ENCODE measurements around the gene AFTPH.

GRCh38 chr2:64586883-64587481, 62.9 kb downstream of the AFTPH start:
- TF ChIP-seq POLR2A (IDR thresholded peaks at IDR 0.05) (no peak), CTCF (IDR thresholded peaks at IDR 0.05) (peak; percentile 43 to 59), EP300 (IDR thresholded peaks at IDR 0.05) (no peak)
